HG03520 (cell line): ENCODE measurements around the gene PCNX3.

ENCODE experiments used
- ATAC-seq: cut with Tn5 transposase; IDR thresholded peaks from one replicate; pipeline ENCODE4 v1.9.1; 2021; ENCODE audit warnings: mild to moderate bottlenecking, moderate library complexity; ENCODE audit not compliant: unreplicated experiment

Gene PCNX3

GRCh38 chr11:65580031-65580692 lies 35.4 kb upstream of the PCNX3 start:
- no peak for ATAC-seq

- no peak for ATAC-seq
Measured at GRCh38 chr11:65580756-65581155, 34.8 kb upstream of the PCNX3 start.

GRCh38 chr11:65581928-65582327 lies 33.6 kb upstream of the PCNX3 start:
- ATAC-seq, result no peak

GRCh38 chr11:65583589-65583988 lies 32.0 kb upstream of the PCNX3 start:
- ATAC-seq, result no peak

- no peak for ATAC-seq
Measured at GRCh38 chr11:65584106-65584505, 31.5 kb upstream of the PCNX3 start.

- ATAC-seq, result no peak
Measured at GRCh38 chr11:65584723-65585171, 30.8 kb upstream of the PCNX3 start.

- no peak for ATAC-seq
Measured at GRCh38 chr11:65585396-65586246, 30.0 kb upstream of the PCNX3 start.

- ATAC-seq, result no peak
Measured at GRCh38 chr11:65586247-65586630, 29.3 kb upstream of the PCNX3 start.

- ATAC-seq, result no peak
Measured at GRCh38 chr11:65586676-65587075, 28.9 kb upstream of the PCNX3 start.

- peak; percentile 61 for ATAC-seq
Measured at GRCh38 chr11:65588199-65589054, 27.1 kb upstream of the PCNX3 start.

GRCh38 chr11:65589444-65590239 lies 25.9 kb upstream of the PCNX3 start:
- ATAC-seq, result no peak

- no peak for ATAC-seq
Measured at GRCh38 chr11:65590240-65590738, 25.3 kb upstream of the PCNX3 start.

- ATAC-seq, result no peak
Measured at GRCh38 chr11:65591939-65592857, 23.4 kb upstream of the PCNX3 start.

GRCh38 chr11:65592858-65593517 lies 22.6 kb upstream of the PCNX3 start:
- ATAC-seq, result no peak

GRCh38 chr11:65593518-65594414 lies 21.8 kb upstream of the PCNX3 start:
- no peak for ATAC-seq

GRCh38 chr11:65595131-65595530 lies 20.4 kb upstream of the PCNX3 start:
- ATAC-seq, result no peak

GRCh38 chr11:65595543-65596281 lies 19.9 kb upstream of the PCNX3 start, which contains the start of gene KCNK7:
TSS of gene KCNK7 (minus strand) at chr11:65595800. CDS start at chr11:65595772, 28 bp downstream.
- ATAC-seq, result no peak
